Urothelium cell line (cell line): ENCODE data around the gene CES3.
A peak's percentile ranks its signal among the peaks of the same experiment; 100 is the strongest.

ENCODE experiments used
- DNase-seq: peaks from one replicate; pipeline ENCODE4 v3.0.0; 2011; ENCODE audit warnings: low spot score, mixed read lengths
- FAIRE-seq: peaks from 2 replicates; lab custom pipeline; 2011; peaks lifted over from hg19 to GRCh38; lab: Jason Lieb, UNC

Gene CES3

GRCh38 chr16:66961065-66961744 is at the start of gene CES3:
CES3 (plus strand) TSS chr16:66961266; CDS start chr16:66961308, 42 bp downstream.
- FAIRE-seq = peak; percentile 37
- DNase-seq = peak; percentile 78

- FAIRE-seq = no peak
- DNase-seq = no peak
Observed at GRCh38 chr16:66911801-66912200, 49.3 kb upstream of the CES3 start.

GRCh38 chr16:66913081-66913480 is 48.0 kb upstream of the CES3 start:
- FAIRE-seq (no peak), DNase-seq (no peak)

DNA sequence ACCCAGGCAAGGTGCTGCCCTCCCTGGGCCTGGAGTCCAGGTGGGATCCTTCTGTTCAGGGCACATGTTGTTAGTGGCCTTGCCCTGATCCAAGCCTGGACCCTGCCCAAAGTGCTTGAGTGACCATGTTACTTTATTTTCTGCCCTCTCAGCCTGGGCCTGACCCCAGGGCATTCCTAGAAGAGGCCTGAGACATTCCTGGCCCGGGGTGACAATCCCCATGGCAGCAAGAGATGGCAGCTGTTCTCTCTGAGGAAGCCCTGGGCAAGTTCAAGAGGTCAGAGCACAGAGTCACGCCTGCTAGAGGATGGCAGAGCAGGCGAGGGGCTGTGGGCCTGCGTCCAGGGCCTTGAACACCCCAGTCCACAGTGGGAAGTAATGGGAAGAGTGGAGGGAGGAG is 47.4 kb upstream of the CES3 start:
- FAIRE-seq (no peak), DNase-seq (no peak)

DNA sequence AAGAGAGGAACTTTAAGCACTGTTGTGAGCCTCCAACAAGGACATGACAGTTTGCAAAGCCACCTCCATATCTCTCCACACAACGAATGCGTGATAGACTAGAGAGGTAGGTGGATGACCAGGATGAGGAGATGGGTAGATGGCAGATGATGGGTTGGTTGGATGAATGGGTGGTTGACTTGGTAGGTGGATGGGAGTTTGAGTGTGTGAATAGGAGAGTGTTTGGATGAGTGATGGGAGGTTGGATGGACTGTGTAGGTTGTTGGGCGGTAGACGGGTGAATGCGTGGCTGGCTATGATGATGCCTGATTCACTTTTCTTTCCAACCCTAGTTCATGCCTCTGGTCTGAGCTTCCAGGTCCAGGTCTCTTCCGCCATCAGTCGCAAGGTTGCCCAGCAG is 46.5 kb upstream of the CES3 start:
- DNase-seq (no peak), FAIRE-seq (no peak)

GRCh38 chr16:66915041-66915440 is 46.0 kb upstream of the CES3 start:
- FAIRE-seq = no peak
- DNase-seq = no peak

- FAIRE-seq = no peak
Observed at GRCh38 chr16:66916518-66916917, 44.5 kb upstream of the CES3 start.

GRCh38 chr16:66917741-66918140 is 43.3 kb upstream of the CES3 start:
- no peak for FAIRE-seq
- no peak for DNase-seq

More at GRCh38 chr16:66916518-66916917, 44.5 kb upstream of the CES3 start:
- DNase-seq = no peak

DNA sequence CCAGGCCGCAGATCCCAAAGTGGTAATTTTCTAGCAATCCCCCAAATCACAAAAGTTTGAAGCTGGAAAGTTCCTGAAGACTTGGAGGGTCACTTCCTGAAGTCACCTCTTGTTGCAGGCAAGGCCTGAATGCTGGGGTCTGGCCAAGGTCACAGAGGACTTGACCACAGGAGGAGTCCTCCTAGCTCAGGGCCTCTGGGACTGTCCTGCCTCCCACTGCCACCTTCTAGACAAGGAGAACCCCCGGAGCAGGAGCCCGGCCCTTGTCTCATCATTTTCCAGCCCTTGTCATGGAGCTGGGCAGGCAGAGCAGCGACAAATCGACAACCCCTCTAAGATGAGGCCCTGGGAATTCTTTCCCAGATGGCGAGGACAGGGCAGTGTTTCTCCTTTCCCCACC is 42.7 kb upstream of the CES3 start:
- no peak for FAIRE-seq
- no peak for DNase-seq

DNA sequence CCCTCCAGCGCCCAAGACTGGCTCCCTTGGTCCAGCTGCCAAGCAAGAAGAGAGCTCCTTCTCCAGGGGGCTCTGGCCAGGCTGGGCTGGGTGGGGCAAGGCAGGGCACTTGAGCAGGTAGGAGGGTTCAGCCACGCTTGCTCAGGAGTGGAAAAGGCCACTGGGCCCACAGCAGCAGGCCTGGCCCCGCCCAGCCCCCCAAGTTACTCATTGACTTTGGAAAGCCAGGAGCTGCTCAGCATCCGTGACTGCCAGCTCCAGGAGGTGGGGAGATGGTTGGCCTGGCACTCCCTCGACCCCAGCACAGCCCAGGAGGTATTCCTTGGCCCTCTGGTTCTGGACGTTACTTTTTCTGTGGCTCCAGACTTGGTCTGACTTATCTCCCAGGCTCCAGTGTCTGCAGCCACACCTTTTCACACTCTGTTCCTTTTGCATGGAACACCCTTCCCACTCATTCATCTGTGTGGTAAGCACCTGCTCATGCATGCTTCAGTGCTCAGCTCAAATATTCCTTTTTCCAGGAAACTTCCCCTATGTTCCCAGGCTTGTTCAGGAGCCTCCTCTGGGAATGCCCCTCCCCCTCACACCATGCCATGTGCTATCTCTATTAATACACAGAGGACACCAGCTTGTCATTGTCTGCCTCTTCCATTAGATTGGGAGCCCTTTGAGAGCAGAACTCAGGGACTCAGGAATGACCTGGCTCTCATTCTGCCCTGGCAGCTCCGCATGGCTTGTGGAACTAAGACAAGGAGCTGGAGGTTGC is 42.1 kb upstream of the CES3 start, which contains the start of gene CDH16:
Gene CDH16 (minus strand): TSS at position 83 of the 766 bp plus-strand sequence. CDS start 820 bp downstream, outside the sequence.
- no peak for DNase-seq

GRCh38 chr16:66919569-66920298 is 41.3 kb upstream of the CES3 start:
- no peak for DNase-seq
- no peak for FAIRE-seq

More for the DNA sequence above, 42.1 kb upstream of the CES3 start, which contains the start of gene CDH16:
- no peak for FAIRE-seq

- no peak for FAIRE-seq
- no peak for DNase-seq
Observed at GRCh38 chr16:66920299-66920590, 40.8 kb upstream of the CES3 start.

DNA sequence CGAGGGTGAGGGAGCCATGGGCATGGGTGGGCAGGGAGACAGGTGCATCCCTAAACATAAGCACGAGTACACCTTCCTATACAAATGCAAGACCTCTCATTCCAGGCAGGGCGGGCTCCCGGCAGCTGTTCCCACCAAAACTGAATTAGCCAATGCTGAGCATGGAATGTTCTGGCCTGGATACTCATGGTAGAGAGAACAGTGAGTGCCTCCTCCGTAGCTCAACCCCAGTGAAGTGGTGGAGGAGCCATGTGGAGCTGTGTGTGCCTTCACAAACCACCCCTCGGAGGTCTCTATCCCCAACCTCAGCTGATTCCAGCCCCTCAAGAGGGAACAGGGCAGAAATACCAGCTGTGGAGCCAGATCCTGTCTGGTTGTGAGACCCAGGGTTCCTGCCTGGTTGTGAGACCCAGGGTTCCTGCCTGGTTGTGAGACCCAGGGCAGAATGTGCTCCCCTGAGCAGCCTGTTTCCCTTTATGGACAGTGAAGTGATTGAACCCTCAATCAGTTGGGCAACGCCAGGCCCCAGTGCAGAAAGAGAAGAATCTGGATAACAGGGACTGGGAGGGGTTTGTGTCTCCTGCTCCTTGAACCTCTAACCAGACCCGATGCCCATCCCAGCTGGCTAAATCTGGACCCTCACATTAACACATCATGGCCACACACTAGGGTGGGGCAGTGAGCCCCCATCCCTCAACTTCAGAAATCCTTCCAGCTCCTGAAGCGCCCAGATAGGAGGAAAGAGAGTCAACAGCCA is 40.0 kb upstream of the CES3 start:
- DNase-seq = no peak
- FAIRE-seq = no peak

DNA sequence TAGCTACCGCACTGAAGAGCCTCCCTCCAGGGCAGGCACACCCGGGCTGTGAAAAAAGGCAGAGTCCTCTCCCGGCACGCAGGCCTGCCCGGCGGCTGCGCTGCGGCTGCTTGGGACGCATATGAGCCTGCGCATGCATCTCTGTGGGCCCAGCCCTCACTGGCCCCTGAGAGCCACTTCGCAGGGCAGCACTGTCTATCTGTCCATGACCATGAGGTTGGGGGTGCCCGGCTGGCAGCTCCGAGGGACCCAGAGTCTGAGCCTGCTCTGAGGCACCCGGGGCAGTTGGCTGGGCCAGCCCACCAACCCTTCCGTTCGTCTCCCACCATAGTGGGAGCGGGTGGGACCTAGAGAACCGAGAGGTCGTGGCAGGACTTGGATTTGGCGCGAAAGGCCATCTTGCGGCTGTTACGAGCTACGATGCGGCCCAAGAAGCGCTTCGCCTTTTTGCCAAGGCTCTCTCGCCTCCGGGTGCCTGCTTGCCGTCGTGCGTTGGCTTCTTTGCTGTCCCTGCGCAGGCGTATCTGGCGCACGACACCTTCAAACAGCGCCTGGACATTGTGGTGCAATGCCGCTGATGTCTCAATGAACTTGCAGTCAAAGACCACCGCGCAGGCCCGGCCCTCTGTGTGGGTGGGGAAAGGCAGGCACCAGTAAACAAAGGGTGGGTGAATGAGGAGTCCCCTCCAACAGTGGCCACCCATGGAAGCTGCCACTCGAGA is 39.2 kb upstream of the CES3 start:
- FAIRE-seq (no peak), DNase-seq (no peak)

GRCh38 chr16:66923247-66923731 is 37.8 kb upstream of the CES3 start:
- DNase-seq (peak; percentile 77), FAIRE-seq (peak; percentile 32)

DNA sequence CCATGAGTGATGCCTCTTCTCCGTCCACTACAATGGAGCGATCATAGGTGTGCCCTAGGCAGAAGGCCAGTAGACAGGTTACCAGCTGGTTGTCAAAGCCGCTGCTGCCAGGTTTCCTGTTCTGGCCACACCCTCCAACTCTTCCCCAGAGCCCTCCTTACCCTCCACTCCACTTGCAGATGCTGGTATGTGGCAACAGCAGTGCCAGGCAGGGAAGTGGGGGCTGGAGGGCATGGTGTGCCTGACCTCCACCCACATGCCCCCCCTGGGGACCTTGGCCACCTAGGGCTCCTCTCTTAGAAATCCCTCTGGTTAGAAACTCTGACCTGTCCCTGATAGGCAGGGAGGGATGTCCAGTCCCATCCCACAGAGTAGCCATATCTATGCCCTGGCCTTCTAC is 37.2 kb upstream of the CES3 start:
- no peak for DNase-seq
- no peak for FAIRE-seq

GRCh38 chr16:66924527-66925321 is 36.3 kb upstream of the CES3 start:
- FAIRE-seq = no peak
- no peak for DNase-seq

- FAIRE-seq (no peak), DNase-seq (no peak)
Observed at GRCh38 chr16:66925322-66925840, 35.7 kb upstream of the CES3 start, which contains the start of gene RRAD. RRAD (minus strand) TSS chr16:66925535; CDS start chr16:66925179, 356 bp downstream.
